ENCODE results near the gene IPPK.

Gene IPPK

GRCh38 chr9:92637886-92638620 is 31.9 kb downstream of the IPPK start:
- no peak for TF ChIP-seq CTCF (IDR thresholded peaks at IDR 0.05; ENCODE audit: low read depth, low read length)
- H3K4me3 ChIP-seq (ENCODE audit: low read depth, low read length): no peak overlapping the region

GRCh38 chr9:92637326-92637725 is 32.6 kb downstream of the IPPK start:
- no peak for TF ChIP-seq CTCF (IDR thresholded peaks at IDR 0.05; ENCODE audit: low read depth, low read length)
- no peak overlapping the region for H3K4me3 ChIP-seq (ENCODE audit: low read depth, low read length)

DNA sequence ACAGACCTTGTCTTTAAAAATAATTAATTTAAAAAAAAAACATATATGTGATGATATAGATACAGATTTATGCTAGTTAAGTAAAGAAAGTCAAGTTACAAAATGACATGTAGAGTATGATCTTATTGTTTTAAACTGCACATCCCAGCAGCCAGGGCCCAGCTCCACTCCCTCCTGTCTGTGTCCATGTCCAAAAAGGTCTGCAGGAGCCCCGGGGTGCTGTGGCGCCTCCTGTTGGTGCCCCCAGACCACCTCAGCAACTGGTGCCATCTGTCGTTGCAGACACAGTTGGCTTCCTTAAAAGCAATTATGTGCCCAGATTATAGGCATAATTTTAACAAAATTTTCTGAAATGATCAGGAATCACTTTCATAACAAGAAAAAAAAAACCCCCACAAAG is 33.3 kb downstream of the IPPK start:
- TF ChIP-seq CTCF (IDR thresholded peaks at IDR 0.05; ENCODE audit: low read depth, low read length): no peak
- no peak overlapping the region for H3K4me3 ChIP-seq (ENCODE audit: low read depth, low read length)

GRCh38 chr9:92635760-92636159 is 34.2 kb downstream of the IPPK start:
- no peak for TF ChIP-seq CTCF (IDR thresholded peaks at IDR 0.05; ENCODE audit: low read depth, low read length)
- H3K4me3 ChIP-seq (ENCODE audit: low read depth, low read length): no peak overlapping the region

GRCh38 chr9:92634712-92635605 is 35.0 kb downstream of the IPPK start:
- no peak overlapping the region for H3K4me3 ChIP-seq (ENCODE audit: low read depth, low read length)
- TF ChIP-seq CTCF (IDR thresholded peaks at IDR 0.05; ENCODE audit: low read depth, low read length): peak; percentile 95

DNA sequence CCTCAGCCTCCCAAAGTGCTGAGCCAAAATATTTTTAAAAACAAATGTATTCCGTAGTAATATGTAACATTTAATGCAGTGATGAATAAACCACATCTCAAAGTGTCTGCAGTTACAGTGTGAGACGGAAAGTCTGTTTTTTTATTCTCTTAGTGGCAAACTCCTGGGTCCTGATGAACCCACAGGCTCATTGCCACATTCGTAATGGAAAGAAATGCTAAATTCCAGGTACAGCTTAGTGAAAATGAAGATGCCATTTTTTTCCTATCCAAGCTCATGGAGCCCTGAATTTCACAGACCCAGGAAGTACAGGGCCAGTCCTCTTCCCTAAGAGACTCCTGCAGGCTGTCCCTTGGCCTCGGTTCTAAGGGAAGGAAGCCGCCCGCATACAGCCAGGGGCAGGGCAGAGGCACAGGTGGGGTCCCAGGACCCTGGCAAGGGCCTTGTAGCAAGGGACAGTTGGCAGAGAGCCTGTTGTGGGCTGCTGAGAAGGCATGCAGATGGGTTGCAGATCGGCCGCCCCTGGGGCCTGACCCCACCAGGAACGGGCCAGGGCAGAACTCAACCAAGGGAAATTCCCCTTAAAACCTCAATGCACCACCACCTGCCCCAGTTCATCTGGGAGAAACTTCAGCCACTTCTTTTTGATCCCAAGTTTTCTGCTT is 36.2 kb downstream of the IPPK start:
- no peak for TF ChIP-seq CTCF (IDR thresholded peaks at IDR 0.05; ENCODE audit: low read depth, low read length)
- H3K4me3 ChIP-seq (ENCODE audit: low read depth, low read length): no peak overlapping the region

Data from WI38 (cell line).